ENCODE measurements around the gene HPCAL1.

Gene HPCAL1

DNA sequence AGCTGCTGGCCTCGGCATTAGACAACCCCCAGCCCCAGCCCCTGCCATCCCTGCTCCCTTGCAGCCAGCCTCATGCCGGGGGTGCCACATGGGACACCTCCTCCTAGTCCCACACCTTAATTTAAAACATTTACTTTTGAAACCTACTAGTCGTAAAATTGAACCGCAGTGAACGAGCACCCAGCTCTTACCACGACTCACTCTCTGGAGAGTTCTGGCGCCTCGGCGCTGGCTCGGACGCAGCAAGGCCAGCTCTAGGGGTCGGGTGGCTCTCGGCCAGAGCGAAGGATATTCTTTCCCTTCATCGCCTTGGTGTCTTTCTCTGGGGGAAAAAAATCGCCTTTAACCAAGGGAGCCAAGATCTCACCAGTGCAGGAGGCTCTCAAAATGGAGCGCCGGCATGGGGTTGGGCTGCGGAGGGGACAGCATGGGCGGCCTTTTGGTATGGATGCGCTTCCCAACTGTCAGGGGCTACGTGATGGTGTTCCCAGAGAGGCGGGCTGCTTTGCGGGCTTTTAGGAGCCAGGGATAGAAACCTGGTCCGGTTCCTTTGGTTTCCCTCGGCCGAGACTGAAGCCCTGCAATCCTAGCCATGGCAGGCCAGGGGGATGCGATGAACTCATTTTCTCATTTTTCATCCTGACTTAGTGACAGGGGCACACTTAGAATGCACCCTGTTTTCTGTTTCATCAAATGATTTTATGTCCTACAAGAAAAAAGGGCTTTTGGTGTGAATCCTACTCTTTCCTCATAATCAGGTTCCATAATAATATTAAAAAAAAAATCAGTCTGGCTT is 2.0 kb downstream of the HPCAL1 start:
- no peak for DNase-seq

DNA sequence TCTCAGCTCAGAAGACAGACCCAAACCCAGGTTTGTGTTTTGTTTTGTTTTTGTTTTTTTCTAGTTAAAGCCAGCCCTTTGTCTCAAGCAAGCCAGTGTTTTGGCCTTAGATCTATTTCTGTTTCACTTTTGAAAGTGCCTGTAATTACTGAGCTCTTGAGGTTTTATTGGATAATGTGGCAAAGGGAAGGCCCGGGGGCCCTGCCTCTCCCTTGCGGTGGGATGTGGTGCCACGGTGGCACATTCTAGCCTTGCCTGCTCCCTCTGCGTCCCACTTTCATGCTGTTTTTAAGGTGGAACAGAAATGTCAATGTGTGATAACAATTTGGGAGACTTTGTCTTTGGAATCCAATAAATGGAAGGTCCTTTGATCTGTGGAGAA is 2.5 kb downstream of the HPCAL1 start:
- no peak for DNase-seq

DNA sequence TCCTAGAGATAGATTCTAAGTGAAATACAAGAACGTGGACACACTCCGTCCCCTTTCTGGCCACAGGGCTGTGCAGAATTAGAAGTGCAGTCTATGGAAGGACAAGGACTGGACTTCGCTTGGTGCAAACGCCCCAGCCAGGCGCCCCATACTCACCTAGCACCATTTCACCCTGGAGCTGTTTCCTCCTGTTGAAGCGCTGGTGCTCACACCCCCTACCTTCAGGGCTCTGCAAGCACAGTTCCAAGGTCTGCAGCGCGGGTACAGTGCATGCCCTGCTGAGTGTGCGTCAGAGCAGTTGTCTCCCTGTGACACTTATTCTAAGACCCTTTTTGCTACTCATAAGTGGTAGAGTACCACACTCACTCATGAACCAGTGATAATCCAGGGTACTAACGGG is 3.0 kb downstream of the HPCAL1 start:
- DNase-seq = no peak

DNA sequence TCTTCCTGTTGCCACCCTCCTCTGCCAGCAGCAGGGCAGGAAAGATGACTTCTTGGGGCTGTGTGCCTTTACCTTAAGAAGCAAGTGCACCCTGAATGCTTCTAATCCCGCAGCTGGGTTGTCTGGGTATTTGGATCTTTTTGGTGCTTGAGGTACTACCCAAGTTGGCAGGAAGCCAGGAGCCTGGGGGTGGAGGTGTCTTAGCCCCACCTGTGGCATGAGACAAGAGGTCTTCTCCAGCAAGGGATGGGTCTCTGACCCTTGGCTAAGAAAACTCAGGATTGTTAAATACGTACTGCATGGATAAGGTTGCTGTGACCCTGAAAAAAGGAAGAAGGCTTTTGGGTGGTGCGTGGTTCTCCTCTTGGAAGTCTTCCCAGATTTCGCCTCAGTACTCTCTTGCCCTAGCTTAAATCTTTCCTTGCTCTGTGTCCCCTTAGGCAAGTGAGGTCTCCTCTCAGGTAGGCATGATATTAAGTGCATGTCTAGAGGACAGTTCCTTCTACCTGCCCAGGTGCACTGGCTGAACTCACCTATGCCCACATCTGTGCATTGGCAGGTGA is 4.3 kb downstream of the HPCAL1 start:
- no peak for DNase-seq

DNA sequence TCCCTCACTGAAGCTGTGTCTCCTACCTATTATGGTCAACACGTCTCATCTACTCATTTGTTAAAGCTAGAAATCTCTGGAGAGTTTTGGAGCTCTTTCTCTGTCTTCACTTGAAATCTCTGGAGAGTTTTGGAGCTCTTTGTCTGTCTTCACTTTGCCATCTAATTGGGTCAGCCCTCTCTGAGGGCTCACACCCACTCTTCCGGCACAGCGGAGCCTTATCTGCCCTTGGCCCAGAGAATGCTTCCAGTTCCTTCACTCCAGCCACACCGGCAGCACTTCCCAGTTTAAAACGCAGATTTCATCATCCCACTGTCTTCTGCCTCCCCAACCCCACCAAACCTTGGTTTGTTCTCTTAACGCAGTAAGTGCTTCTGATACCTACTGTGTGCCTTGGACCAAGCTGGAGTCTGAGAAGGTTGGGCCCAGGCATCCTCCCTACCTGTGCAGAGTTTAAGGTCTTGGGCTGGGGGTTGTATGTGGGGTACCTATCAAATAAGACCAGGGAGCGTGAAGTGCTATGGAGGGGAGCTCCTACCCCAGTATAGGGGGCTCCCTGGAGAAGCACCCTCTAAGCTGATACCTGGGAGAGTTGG is 5.0 kb downstream of the HPCAL1 start:
- no peak for DNase-seq

DNA sequence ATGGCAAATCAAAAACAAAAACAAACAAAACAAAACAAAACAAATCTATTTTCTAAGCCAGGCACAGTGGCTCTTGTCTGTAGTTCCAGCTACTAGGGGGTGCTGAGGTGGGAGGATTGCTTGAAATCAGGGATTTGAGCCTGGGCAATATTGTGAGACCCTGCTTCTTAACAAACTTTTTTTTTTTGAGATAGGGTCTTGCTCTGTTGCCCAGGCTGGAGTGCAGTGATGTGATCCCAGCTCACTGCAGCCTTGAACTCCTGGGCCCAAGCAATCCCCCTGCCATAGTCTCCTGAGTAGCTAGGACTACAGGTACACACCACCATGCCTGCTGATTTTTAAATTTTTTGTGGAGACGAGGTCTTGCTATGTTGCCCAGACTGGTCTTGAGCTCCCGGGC is 6.2 kb downstream of the HPCAL1 start:
- DNase-seq = no peak

DNA sequence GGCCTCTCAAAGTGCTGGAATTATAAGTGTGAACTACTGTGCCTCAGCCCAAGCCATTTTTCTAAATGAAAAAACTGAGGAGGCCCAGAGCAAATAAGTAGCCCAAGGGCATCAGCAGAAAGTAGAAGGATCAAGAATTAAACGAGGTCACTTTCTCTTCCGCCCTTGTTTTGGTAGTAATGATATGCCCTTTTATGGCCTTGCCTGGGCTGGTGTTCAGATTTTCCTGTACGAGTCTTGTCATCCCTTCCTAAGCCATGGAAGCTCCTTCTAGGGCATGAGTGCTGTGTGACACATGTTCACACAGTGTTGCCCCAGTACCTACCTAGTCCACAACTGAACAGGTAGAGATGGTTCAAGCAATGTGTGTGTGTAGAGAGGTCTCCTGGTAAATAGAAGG is 6.6 kb downstream of the HPCAL1 start:
- DNase-seq = no peak

DNA sequence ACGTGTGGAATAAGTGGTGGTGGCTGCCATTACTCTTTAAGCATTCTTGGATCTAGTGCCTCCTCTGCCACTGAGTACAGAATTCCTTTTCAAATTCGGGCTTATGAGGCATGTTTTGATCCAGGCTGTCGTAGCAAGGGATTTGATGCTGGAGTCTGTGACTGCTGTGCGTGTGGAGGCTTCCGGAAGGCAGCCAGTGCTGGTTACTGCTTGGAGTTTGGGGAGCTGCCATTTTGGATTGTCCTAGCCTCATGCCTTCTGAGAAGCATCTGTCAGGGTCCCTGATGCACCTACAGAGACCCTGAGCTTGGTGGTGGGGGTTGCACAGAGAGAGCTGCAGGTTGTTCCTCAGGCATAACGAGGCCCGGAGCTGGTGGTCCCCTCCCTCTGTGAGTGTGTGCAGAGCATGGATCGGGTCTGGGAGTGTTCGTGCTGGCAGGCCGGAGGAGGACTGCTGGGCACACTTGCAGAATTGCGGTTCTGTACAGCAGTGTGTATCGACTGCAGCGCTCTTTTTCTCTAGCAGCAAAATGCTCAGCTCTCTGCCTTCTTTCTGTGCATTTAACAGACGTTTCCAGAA is 7.7 kb downstream of the HPCAL1 start:
- no peak for DNase-seq

DNA sequence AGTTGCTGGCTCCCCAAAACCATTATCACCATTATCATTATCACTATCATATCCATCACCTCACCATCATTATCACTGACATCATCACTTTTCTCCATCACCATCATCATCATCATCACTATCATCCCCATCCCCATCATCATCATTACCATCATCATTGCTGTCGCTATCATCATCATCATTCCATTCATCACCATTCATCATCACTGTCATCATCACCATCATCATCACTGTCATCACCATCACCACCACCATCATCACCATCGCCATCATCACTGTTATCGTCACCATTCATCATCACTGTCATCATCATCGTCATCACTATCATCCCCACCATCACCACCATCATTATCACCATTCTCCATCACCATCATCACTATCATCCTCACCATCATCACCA is 9.0 kb downstream of the HPCAL1 start:
- DNase-seq = no peak

DNA sequence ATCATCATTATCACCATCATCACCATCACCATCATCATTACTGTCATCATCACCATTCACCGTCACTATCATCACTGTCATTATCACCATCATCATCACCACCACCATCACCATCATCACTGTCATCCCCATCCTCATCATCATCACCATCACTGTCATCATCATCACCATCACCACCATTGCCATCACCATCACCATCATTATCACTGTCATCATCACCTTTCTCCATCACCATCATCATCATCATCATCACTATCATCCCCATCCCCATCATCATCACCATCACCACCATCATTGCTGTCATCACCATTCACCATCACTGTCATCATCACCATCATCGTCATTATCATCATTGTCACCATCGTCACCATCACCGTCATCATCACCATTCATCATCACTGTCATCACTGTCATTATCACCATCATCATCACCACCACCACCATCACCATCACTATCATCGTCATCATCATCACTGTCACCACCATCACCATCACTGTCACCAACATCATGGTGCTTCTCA is 9.8 kb downstream of the HPCAL1 start:
- no peak for DNase-seq

DNA sequence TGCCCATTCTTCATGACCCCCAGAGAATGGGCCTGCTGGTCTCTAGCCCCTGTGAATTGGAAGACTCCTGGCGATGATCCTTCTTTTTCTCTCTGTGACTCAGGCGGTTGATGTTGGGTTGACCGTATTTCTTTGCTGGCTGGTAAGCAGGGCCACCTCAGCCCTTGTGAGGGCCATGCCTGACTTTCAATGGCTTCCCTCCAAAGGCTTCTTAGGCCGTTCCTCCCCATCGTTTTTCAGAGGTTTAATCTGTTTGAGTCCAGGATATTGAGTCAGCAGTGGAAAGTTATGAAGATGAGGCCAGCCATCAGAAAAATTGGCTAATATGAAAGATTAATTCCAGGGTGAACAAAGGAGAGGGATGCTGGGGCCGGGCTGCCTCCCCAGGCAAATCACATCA is 13.6 kb downstream of the HPCAL1 start:
- DNase-seq = no peak

DNA sequence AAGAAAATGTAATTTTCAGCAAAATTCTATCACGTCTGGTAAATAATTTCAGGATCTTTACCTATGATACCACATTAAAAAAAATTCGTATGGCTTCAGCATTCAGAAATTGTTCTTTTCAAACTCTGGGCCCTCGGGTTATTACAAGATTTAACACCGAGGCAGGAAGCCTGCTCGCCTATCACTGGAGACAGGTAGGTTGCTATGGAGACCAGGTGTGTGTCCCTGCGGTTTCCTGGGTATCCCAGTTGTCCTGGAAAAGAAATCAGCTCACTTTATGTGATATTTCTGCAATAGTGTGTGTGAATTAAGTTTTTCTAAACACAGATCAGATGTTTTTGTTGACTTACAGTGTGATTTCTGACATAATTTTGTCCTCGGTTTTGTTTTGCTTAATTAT is 14.2 kb downstream of the HPCAL1 start:
- DNase-seq = no peak

DNA sequence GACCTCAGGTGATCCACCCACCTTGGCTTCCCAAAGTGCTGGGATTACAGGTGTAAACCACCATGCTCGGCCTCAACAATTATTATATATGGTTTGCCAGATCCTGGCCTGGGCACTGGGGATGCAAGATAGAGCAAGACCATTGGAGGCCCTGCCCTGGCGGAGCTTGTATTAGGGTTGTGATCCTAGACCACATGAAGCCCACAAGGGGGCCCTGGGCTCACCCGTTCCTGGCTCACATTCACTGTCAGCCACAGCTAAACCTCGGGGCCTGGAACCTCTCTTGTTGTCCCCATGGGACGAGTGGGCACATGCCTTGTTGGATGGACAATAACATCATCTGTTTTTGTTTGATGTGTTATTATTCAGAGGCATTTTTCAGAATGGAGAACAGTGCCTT is 14.9 kb downstream of the HPCAL1 start:
- DNase-seq = no peak

DNA sequence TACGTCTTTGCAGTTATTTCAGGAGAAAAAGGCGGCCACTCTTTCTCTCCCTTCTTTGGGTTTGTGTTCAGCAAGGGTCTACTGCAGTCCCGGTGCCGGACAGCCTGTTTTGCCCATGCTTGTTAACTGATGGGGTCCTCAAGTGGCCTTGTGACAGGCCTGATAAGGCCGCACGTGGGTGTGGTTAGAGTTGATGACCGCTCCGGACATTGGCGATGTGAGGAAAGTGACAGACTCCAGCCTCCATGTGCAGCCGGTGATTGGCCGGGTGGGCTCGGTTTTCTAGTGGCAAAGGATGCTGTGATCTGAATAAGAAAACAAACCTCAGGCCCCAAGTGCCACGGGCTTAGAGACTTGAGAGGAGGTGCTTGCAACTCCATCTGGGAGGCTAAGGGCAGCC is 15.6 kb downstream of the HPCAL1 start:
- DNase-seq = no peak

DNA sequence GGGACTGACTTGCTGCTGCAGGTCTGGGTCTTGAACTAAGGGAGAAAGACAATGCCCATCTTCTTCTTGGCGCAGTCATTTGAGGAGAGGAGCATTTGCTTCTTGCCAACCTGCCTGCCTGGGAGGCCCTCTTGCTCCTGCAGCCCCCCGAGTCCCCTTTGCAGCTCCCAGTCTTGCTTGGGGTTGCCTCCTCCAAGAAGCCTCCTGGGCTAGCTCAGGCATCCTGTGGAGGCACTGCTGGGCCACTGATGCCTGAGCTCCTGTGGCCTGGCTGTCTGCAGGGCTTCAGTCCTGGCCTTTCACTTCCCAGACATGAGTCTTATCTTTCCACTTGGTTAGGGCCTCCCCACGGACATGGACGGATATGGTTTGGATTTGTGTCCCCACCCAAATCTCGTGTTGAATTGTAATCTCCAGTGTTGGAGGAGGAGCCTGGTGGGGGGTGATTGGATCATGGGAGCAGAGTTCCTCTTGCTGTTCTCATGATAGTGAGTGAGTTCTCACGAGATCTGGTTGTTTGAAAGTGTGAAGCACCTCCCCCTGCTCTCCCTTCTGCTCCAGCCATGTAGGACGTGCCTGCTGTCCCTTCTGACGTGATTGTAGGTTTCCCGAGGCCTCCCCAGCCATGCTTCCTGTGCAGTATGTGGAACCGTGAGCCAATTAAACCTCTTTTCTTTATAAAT is 17.3 kb downstream of the HPCAL1 start:
- no peak for DNase-seq

DNA sequence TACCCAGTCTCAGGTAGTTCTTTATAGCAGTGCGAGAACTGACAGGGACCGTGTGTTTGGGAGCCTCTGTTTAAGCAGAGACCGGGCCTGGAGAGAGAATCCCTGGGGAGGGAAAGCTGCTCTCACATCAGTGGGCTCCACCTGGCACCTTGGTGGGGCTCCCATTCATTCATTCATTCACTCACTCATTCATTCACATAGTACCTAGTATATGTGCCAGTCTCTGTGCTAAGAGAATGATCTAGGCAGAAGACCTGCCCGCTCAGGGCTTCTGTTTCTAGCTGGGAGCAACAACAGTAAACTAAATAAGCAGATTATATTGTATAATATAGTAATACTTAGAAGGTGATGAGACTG is 17.8 kb downstream of the HPCAL1 start:
- no peak for DNase-seq

DNA sequence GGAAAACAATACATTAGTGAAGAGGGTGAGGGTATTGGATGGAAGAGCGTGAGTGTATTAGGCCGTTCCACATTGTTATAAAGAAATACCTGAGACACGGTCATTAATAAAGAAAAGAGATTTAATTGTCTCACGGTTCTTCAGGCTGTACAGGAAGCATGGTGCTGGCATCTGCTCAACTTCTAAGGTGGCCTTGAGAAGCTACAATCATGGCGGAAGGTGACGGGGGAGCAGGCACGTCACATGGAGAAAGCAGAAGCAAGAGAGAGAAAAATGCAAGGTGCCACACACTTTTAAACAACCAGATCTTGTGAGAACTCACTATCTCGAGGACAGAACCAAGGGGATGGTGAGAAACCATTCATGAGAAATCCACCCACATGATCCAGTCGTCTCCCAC is 18.2 kb downstream of the HPCAL1 start:
- DNase-seq = no peak

DNA sequence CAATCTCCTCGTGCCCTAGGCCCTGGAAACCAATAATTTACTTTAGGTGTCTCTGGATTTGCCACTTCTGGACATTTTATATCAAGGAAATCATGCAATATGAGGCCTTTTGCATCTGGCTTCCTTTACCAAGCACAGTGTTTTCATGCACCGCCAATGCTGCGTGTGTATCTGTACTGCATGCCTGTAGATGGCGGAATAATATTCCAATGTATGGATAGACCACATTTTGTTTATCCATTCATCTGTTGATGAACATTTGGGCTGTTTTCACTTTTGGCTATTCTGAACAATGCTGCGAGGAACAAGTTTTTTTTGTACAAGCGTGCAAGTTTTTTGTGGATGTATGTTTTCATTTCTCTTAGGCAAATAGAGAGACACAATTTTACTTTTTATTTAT is 18.9 kb downstream of the HPCAL1 start:
- no peak for DNase-seq

DNA sequence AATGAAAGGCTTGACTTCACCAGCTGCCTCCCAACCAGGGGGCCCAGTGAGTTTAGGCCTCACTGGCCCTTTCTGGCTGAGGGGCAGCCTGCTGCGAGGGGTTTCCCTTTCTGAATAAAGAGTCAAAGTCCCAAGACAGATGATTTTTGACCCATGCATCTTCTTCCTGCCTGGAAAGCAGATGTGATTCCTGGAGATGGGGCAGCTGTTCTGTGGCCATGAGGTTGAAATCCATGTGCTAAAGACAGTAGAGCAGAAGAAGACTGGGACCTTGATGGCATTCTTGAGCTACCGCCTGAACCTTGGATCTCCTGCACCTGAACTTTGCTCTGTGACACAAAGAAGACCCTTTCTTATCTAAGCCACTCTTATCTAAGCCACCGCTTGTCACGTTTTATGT is 19.8 kb downstream of the HPCAL1 start:
- no peak for DNase-seq

DNA sequence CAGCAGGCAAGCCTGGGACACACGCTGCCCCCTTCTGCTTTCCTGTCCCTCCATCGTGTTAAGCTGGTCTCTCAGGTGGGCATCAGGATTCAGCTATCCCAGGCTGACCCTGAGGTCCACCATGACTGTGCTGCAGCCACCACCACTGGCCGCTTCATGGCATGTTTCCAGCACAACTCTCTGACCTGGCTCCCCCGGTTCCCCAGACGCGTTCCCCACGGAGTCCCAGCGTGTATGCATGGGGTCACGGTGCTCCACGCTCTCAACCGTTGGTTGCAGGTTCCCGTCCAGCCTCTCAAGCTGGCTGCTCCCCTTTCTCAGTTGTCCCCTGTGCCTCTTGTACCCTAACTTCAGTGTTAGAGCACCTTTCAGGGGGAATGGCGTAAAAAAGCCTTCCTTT is 20.3 kb downstream of the HPCAL1 start:
- no peak for DNase-seq

DNA sequence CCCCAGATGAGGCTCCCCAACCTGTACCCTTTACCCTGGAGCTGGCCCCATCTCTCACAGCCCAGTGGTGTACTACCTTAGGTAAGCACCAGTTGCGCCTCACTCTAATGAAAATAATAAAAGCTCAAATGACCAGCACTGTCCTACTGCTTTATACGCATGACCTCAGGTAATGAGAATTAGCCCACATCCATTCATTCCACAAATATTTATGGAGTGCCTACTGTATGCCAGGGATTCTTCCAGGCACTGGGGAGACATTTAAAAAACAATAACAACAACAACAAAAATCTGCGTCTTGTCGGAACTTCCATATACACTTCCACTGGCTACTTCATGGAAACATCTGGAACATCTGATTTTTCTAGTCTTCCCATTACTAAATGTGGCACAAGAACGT is 20.8 kb downstream of the HPCAL1 start:
- DNase-seq = no peak

DNA sequence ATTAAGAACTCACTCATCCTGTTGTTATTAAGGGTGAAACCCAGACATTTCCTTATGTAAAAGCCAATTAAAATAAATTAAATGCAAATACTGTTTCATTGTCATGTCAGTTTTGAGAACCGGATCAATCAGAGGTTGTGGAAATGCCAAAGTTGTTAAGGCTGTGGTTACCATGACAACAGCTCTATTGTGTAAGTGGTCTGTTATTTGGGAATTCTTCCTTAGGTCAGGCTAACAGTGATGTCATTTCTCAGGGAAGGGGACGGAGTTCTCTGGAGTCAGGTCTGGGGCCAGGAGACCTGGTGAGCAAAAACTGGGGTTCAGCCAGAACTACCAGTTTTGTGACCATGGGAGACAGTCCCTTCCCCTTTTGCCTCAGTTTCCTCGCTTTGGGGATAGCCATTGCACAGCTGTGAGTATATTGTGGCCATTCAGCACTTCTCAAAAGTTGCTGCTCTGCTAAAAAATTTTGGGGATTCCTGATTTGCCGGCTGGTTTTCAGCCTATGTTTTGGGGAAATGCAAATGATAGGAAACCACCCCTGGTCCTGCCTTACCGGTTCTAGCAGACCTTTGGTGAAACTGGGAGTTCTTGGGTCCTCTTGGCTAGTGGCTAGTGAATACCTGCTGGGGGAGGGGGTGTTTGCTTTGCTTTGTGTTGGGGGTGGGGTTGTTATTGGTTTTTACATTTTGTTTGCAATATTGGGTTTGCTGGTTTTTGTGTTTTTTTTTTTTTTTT is 21.6 kb downstream of the HPCAL1 start:
- DNase-seq = no peak

All from kidney glomerular epithelial cell (primary cell).